ENCODE data around the gene ZNF367.

The ZNF367 gene

GRCh38 chr9:96449845-96450612 lies 31.9 kb upstream of the ZNF367 start, which contains the start of gene HABP4:
TSS of gene HABP4 (plus strand) at chr9:96450169. CDS start at chr9:96450280, 111 bp downstream.
- Histone ChIP-seq H3K79me2 (ENCODE audit: insufficient read depth, low read length) (peaks cover 5% of the 10 kb centered on the region; the same call in 1 of the 2 replicates), H3K9ac (ENCODE audit: low read depth, low read length, poor library complexity, severe bottlenecking) (peak within 1 kb of the TSS; percentile 56), H4K20me1 (ENCODE audit: insufficient read depth, low read length, poor library complexity, severe bottlenecking) (peaks cover 7% of the 10 kb centered on the region), H2AFZ (ENCODE audit: low read length) (peak within 1 kb of the TSS; percentile 98), H3K4me2 (ENCODE audit: low read depth, low read length, poor library complexity, severe bottlenecking) (peak within 1 kb of the TSS; percentile 81), H3K9me2 (replicated peaks; ENCODE audit: low read depth, low read length) (no peaks in the 10 kb centered on the region), H3K27me3 (ENCODE audit: insufficient read depth, low read length, poor library complexity, severe bottlenecking) (peaks cover 8% of the 10 kb centered on the region), H3F3A (ENCODE audit: low read depth) (no peaks in the 10 kb centered on the region), H3K4me3 (ENCODE audit: low read length, poor library complexity, severe bottlenecking) (peak within 1 kb of the TSS; percentile 83), H3K4me1 (ENCODE audit: insufficient read depth, low read length, poor library complexity, severe bottlenecking) (peaks cover 12% of the 10 kb centered on the region), H3K36me3 (ENCODE audit: insufficient read depth, low read length) (no peaks in the 10 kb centered on the region), H3K9me3 (ENCODE audit: insufficient read depth, low read depth, low read length) (no peaks in the 10 kb centered on the region)
- no peak for TF ChIP-seq EZH2phosphoT487 (IDR thresholded peaks at IDR 0.05; ENCODE audit: borderline replicate concordance)
- TF ChIP-seq, protein P1, sequence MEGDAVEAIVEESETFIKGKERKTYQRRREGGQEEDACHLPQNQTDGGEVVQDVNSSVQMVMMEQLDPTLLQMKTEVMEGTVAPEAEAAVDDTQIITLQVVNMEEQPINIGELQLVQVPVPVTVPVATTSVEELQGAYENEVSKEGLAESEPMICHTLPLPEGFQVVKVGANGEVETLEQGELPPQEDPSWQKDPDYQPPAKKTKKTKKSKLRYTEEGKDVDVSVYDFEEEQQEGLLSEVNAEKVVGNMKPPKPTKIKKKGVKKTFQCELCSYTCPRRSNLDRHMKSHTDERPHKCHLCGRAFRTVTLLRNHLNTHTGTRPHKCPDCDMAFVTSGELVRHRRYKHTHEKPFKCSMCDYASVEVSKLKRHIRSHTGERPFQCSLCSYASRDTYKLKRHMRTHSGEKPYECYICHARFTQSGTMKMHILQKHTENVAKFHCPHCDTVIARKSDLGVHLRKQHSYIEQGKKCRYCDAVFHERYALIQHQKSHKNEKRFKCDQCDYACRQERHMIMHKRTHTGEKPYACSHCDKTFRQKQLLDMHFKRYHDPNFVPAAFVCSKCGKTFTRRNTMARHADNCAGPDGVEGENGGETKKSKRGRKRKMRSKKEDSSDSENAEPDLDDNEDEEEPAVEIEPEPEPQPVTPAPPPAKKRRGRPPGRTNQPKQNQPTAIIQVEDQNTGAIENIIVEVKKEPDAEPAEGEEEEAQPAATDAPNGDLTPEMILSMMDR (conservative IDR thresholded peaks at IDR 0.05; ENCODE audit: low read length): no peak

DNA sequence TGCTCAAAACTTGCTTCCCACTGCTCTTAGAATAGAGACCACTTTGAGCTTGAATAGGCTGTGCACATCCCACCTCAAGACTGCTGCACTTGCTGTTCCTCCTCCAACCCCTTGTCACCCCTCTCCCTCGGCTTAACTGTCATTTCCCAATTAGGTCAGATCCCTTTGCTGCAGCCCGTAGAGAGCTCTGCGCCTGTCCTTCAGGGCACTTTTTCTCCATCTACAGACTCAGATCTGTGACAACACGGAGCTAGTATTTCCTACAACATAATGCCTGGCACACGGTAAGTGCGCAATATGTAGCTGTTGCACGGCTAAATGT lies 31.3 kb upstream of the ZNF367 start:
- H3K79me2 ChIP-seq (ENCODE audit: insufficient read depth, low read length): peaks cover 5% of the 10 kb centered on the region; the same call in 1 of the 2 replicates
- peaks cover 8% of the 10 kb centered on the region for H3K27me3 ChIP-seq (ENCODE audit: insufficient read depth, low read length, poor library complexity, severe bottlenecking)
- H4K20me1 ChIP-seq (ENCODE audit: insufficient read depth, low read length, poor library complexity, severe bottlenecking): peaks cover 7% of the 10 kb centered on the region
- H3K4me2 ChIP-seq (ENCODE audit: low read depth, low read length, poor library complexity, severe bottlenecking): peak overlapping the region; percentile 79
- no peaks in the 10 kb centered on the region for H3F3A ChIP-seq (ENCODE audit: low read depth)
- no peaks in the 10 kb centered on the region for H3K9me2 ChIP-seq (replicated peaks; ENCODE audit: low read depth, low read length)
- no peaks in the 10 kb centered on the region for H3K36me3 ChIP-seq (ENCODE audit: insufficient read depth, low read length)
- peak overlapping the region; percentile 46 for H3K9ac ChIP-seq (ENCODE audit: low read depth, low read length, poor library complexity, severe bottlenecking)
- no peaks in the 10 kb centered on the region for H3K9me3 ChIP-seq (ENCODE audit: insufficient read depth, low read depth, low read length)
- H2AFZ ChIP-seq (ENCODE audit: low read length): peak overlapping the region; percentile 98
- H3K4me1 ChIP-seq (ENCODE audit: insufficient read depth, low read length, poor library complexity, severe bottlenecking): peaks cover 12% of the 10 kb centered on the region
- peak overlapping the region; percentile 83 for H3K4me3 ChIP-seq (ENCODE audit: low read length, poor library complexity, severe bottlenecking)
- no peak for TF ChIP-seq EZH2phosphoT487 (IDR thresholded peaks at IDR 0.05; ENCODE audit: borderline replicate concordance)
- TF ChIP-seq, protein P1 (conservative IDR thresholded peaks at IDR 0.05; ENCODE audit: low read length): no peak

DNA sequence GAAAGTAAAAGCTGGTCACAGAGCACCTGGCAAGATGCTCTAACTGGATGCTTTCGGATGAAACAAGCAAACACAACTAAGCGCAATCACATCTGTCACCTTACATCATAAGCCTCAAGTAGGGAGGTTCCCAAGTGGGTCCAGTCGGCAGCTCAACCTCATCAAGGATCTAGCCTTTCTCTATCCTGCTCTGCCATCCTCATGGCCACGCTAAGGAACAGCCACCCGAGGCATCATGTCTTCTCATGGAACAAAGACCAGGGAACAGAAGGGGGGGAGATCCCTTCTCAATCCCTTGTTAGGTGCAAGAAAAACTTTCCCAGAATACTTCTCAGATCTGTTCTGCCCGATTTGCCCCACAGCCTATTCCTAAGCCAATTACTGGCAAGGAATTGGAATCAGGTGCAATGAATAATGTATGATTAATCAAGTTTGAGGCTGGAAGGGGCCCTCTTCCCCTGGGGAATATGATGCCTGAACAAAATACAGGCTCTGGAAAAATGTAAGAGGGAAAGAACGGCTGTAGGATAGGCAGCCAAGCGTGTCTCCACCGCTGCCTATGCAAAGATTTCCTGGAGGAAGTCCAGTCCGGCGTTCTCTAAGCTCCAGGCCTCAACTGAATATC lies 30.5 kb upstream of the ZNF367 start:
- TF ChIP-seq, protein P1 (conservative IDR thresholded peaks at IDR 0.05; ENCODE audit: low read length): no peak
- TF ChIP-seq EZH2phosphoT487 (IDR thresholded peaks at IDR 0.05; ENCODE audit: borderline replicate concordance): no peak
- H3K9me3 ChIP-seq (ENCODE audit: insufficient read depth, low read depth, low read length): no peaks in the 10 kb centered on the region
- no peak overlapping the region for H2AFZ ChIP-seq (ENCODE audit: low read length)
- H3K9ac ChIP-seq (ENCODE audit: low read depth, low read length, poor library complexity, severe bottlenecking): no peak overlapping the region
- no peak overlapping the region for H3K4me3 ChIP-seq (ENCODE audit: low read length, poor library complexity, severe bottlenecking)
- H3F3A ChIP-seq (ENCODE audit: low read depth): no peaks in the 10 kb centered on the region
- peaks cover 8% of the 10 kb centered on the region for H3K27me3 ChIP-seq (ENCODE audit: insufficient read depth, low read length, poor library complexity, severe bottlenecking)
- peaks cover 7% of the 10 kb centered on the region for H4K20me1 ChIP-seq (ENCODE audit: insufficient read depth, low read length, poor library complexity, severe bottlenecking)
- H3K36me3 ChIP-seq (ENCODE audit: insufficient read depth, low read length): no peaks in the 10 kb centered on the region
- peaks cover 12% of the 10 kb centered on the region for H3K4me1 ChIP-seq (ENCODE audit: insufficient read depth, low read length, poor library complexity, severe bottlenecking)
- H3K4me2 ChIP-seq (ENCODE audit: low read depth, low read length, poor library complexity, severe bottlenecking): no peak overlapping the region
- peaks cover 5% of the 10 kb centered on the region; the same call in 1 of the 2 replicates for H3K79me2 ChIP-seq (ENCODE audit: insufficient read depth, low read length)
- no peaks in the 10 kb centered on the region for H3K9me2 ChIP-seq (replicated peaks; ENCODE audit: low read depth, low read length)
